ENCODE measurements around the gene VENTX.

Gene VENTX

GRCh38 chr10:133249094-133249780 lies 11.6 kb downstream of the VENTX start:
- Histone ChIP-seq H3K36me3 (ENCODE audit: control insufficient read depth, insufficient read depth, low read length) (no peaks in the 10 kb centered on the region), H3K4me1 (ENCODE audit: control insufficient read depth, insufficient read depth, low read length, poor library complexity, severe bottlenecking) (peaks cover 9% of the 10 kb centered on the region), H3K27ac (ENCODE audit: low read depth, low read length, severe bottlenecking) (no peak overlapping the region), H3K4me3 (ENCODE audit: extremely low read depth, insufficient read depth, low read length, poor library complexity, severe bottlenecking) (no peak overlapping the region), H3K9me3 (ENCODE audit: control insufficient read depth, low read length) (no peaks in the 10 kb centered on the region)
- 66 to 76% methylated on average over 12 to 17 of the region's 21 CpGs for WGBS, 2 experiments (ENCODE audit: insufficient coverage in 2 of 2)

DNA sequence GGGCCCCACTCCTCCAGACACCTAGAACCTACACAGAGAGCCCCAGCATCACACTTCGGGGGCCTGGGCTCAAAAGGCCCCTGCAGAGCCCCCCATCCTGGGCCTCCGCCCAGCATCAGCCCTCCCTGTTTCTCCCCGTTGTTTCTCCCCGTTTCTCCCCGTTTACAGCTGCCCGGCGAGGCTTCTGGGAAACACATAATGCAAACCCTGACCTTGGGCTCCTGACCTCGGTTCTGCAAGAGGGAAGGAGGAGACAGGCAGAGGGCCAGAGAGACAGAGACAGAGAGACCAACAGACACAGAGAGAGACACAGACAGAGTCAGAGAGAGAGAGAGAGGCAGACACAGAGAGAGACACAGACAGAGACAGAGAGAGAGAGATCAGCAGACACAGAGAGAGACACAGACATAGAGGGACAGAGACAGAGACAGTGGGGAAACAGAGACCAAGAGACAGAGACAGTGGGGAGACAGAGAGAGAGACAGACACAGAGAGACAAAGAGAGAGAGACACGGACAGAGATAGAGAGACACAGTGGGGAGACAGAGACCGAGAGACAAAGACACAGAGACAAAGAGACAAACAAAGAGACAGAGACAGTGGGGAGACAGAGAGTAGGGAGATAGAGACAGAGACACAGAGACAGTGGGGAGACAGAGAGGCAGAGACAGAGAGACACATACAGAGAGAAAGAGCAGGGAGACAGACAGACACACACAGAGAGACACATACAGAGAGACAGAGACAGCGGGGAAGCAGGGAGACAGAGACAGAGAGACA lies 12.5 kb downstream of the VENTX start:
- WGBS, 2 experiments (ENCODE audit: insufficient coverage in 2 of 2) = 72 to 82% methylated on average over 5 to 9 of the region's 11 CpGs
- H3K27ac ChIP-seq (ENCODE audit: low read depth, low read length, severe bottlenecking) = no peak overlapping the region
- no peaks in the 10 kb centered on the region for H3K36me3 ChIP-seq (ENCODE audit: control insufficient read depth, insufficient read depth, low read length)
- no peaks in the 10 kb centered on the region for H3K9me3 ChIP-seq (ENCODE audit: control insufficient read depth, low read length)
- peaks cover 9% of the 10 kb centered on the region for H3K4me1 ChIP-seq (ENCODE audit: control insufficient read depth, insufficient read depth, low read length, poor library complexity, severe bottlenecking)
- H3K4me3 ChIP-seq (ENCODE audit: extremely low read depth, insufficient read depth, low read length, poor library complexity, severe bottlenecking) = no peak overlapping the region

- Histone ChIP-seq H3K4me1 (ENCODE audit: control insufficient read depth, insufficient read depth, low read length, poor library complexity, severe bottlenecking) (no peaks in the 10 kb centered on the region), H3K27ac (ENCODE audit: low read depth, low read length, severe bottlenecking) (no peak overlapping the region), H3K36me3 (ENCODE audit: control insufficient read depth, insufficient read depth, low read length) (no peaks in the 10 kb centered on the region), H3K9me3 (ENCODE audit: control insufficient read depth, low read length) (no peaks in the 10 kb centered on the region), H3K4me3 (ENCODE audit: extremely low read depth, insufficient read depth, low read length, poor library complexity, severe bottlenecking) (no peak overlapping the region)
- WGBS, 2 experiments (ENCODE audit: insufficient coverage in 2 of 2) = 80 to 83% methylated on average over 18 of the region's 28 CpGs
Observed at GRCh38 chr10:133251388-133252222, 13.9 kb downstream of the VENTX start.

DNA sequence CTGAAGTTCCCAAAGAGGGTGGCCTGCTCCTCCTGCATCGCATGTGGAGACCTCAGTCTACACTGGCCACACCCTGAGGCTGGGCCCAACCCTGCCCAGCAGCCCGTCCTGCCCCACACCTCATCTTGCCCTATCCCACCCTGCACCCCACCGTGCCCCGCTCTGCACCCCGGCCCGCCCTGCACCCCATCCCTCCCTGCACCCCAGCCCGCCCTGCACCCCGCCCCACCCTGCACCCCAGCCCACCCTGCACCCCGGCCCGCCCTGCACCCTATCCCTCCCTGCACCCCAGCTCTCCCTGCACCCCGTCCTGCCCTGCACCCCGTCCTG lies 14.5 kb downstream of the VENTX start:
- Histone ChIP-seq H3K9me3 (ENCODE audit: control insufficient read depth, low read length) (no peaks in the 10 kb centered on the region), H3K36me3 (ENCODE audit: control insufficient read depth, insufficient read depth, low read length) (no peaks in the 10 kb centered on the region), H3K4me3 (ENCODE audit: extremely low read depth, insufficient read depth, low read length, poor library complexity, severe bottlenecking) (no peak overlapping the region), H3K4me1 (ENCODE audit: control insufficient read depth, insufficient read depth, low read length, poor library complexity, severe bottlenecking) (peaks cover 2% of the 10 kb centered on the region), H3K27ac (ENCODE audit: low read depth, low read length, severe bottlenecking) (no peak overlapping the region)
- WGBS, 2 experiments (ENCODE audit: insufficient coverage in 2 of 2) = 85 to 100% methylated on average over 2 to 3 of the region's 12 CpGs

DNA sequence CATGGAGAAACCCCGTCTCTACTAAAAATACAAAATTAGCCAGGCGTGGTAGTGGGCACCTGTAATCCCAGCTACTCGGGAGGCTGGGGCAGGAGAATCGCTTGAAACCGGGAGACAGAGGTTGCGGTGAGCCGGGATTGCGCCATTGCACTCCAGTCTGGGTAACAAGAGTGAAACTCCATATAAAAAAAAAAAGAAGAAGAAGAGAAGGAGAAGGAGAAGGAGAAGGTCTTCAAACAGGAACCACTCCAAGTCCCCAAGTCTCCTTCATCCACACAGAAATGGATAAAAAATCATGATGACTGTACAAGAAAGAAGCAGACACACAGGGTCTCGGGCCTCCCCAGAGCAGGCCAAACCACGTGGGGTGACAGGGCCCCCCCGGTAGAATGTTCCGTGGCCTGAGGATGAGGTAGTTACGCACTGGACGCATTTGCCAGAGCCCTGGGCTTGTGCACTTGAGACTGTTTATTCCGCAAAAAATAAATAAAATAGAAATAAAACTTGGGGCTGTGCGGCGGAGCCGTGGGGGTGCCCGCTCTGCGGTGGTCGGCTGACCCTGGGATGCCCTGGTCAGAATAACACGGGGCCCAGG lies 15.8 kb downstream of the VENTX start:
- Histone ChIP-seq H3K27ac (ENCODE audit: low read depth, low read length, severe bottlenecking) (no peak overlapping the region), H3K4me1 (ENCODE audit: control insufficient read depth, insufficient read depth, low read length, poor library complexity, severe bottlenecking) (peaks cover 8% of the 10 kb centered on the region), H3K9me3 (ENCODE audit: control insufficient read depth, low read length) (no peaks in the 10 kb centered on the region), H3K4me3 (ENCODE audit: extremely low read depth, insufficient read depth, low read length, poor library complexity, severe bottlenecking) (no peak overlapping the region), H3K36me3 (ENCODE audit: control insufficient read depth, insufficient read depth, low read length) (no peaks in the 10 kb centered on the region)
- WGBS, 2 experiments (ENCODE audit: insufficient coverage in 2 of 2) = 93 to 95% methylated on average over 19 to 21 of the region's 22 CpGs

GRCh38 chr10:133254421-133255120 lies 16.9 kb downstream of the VENTX start:
- Histone ChIP-seq H3K27ac (ENCODE audit: low read depth, low read length, severe bottlenecking) (no peak overlapping the region), H3K36me3 (ENCODE audit: control insufficient read depth, insufficient read depth, low read length) (no peaks in the 10 kb centered on the region), H3K4me3 (ENCODE audit: extremely low read depth, insufficient read depth, low read length, poor library complexity, severe bottlenecking) (no peak overlapping the region), H3K9me3 (ENCODE audit: control insufficient read depth, low read length) (no peaks in the 10 kb centered on the region), H3K4me1 (ENCODE audit: control insufficient read depth, insufficient read depth, low read length, poor library complexity, severe bottlenecking) (peaks cover 12% of the 10 kb centered on the region)
- 84 to 88% methylated on average over 9 to 13 of the region's 13 CpGs for WGBS, 2 experiments (ENCODE audit: insufficient coverage in 2 of 2)

DNA sequence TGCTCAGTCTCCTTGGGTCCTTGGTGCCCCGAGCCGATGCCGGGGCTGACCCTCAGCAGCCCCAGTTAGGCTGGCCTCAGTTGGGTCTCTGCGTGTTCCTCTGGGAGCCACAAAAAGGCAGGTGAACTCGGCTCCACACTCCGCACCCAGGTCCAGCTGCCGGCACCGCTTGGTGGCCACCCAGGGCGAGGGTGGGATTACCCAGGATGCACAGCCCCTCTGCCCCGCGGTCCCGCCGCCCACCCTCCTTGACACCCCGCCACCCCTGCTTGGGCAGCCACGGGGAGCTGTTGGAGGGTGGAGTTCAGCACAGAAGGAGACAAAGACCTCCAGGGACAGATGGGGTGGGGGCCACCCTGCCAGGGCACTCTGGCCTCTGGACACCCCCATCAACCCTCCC lies 17.7 kb downstream of the VENTX start:
- H3K27ac ChIP-seq (ENCODE audit: low read depth, low read length, severe bottlenecking) = no peak overlapping the region
- 92% methylated on average over 9 to 10 of the region's 15 CpGs for WGBS, 2 experiments (ENCODE audit: insufficient coverage in 2 of 2)
- H3K9me3 ChIP-seq (ENCODE audit: control insufficient read depth, low read length) = no peaks in the 10 kb centered on the region
- peaks cover 12% of the 10 kb centered on the region for H3K4me1 ChIP-seq (ENCODE audit: control insufficient read depth, insufficient read depth, low read length, poor library complexity, severe bottlenecking)
- no peak overlapping the region for H3K4me3 ChIP-seq (ENCODE audit: extremely low read depth, insufficient read depth, low read length, poor library complexity, severe bottlenecking)
- no peaks in the 10 kb centered on the region for H3K36me3 ChIP-seq (ENCODE audit: control insufficient read depth, insufficient read depth, low read length)

DNA sequence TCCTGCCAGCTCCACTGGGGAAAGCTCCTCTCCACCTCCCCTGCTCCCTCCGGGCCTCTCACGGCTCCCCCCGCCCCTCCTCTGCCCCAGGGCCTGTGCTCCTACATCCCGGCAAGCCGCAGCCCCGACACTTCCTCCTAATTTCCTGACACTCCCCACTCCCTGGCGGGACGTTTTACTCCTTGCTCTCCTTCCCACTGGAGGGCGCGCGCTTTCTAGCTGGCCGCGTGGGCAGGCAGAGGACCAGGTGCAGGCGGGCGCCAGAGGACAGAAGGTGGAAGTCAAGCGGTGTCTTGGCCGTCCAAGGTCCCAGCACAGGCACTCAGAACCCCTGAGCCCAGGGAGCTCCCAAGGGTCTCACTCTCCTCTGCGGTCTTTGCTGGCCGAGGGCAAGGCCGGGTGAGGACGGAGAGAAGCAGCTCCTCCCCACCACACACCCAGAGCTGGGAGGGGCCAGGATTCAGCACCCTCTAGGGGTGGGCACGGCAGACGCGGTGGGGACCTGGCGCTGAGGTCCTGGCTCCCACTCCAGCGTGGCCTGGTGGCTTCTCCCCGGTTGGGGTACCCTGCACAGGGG lies 19.9 kb downstream of the VENTX start:
- no peaks in the 10 kb centered on the region for H3K9me3 ChIP-seq (ENCODE audit: control insufficient read depth, low read length)
- H3K36me3 ChIP-seq (ENCODE audit: control insufficient read depth, insufficient read depth, low read length) = no peaks in the 10 kb centered on the region
- WGBS, 2 experiments (ENCODE audit: insufficient coverage in 2 of 2) = 7 to 8% methylated on average over 19 to 27 of the region's 27 CpGs
- H3K4me1 ChIP-seq (ENCODE audit: control insufficient read depth, insufficient read depth, low read length, poor library complexity, severe bottlenecking) = peaks cover 21% of the 10 kb centered on the region
- peak overlapping the region; percentile 5 for H3K4me3 ChIP-seq (ENCODE audit: extremely low read depth, insufficient read depth, low read length, poor library complexity, severe bottlenecking)
- H3K27ac ChIP-seq (ENCODE audit: low read depth, low read length, severe bottlenecking) = no peak overlapping the region

DNA sequence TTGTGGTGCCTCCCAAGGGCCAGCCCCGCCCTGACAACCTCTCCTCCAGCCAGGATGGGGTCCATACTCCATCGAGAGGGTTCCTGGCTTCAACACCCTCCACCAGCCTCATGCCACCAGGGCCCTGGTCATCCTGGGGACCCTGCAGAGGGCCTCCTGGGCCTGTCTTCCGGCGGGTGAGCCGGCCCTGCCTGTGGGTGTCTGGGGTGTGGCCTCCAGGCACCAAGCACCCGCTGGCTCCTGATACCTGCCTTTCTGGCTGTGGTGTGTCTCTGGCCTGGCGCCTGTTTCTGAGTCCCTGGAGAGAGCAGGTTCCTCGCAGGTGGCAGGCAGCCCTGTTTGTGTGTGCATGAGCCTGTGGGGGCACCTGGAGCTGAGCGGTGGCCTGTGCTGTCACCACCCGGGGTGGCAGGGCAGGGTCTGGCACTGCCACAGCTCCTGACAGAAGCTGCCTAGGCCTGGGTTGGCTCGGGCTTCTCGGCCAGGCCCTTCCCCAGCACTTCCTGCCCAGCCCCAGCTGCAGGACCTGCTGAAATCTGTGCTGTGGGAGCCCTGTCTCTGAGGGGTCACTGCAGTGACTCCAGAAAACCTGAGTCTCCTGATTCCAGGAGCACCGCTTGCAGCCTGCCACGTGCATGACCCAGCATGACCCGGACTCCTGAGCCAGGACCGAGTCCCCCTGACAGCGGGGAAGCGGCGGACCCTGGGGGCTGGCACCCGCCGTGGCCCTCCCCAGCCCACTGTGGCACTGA lies 20.6 kb downstream of the VENTX start:
- H3K27ac ChIP-seq (ENCODE audit: low read depth, low read length, severe bottlenecking) = no peak overlapping the region
- peaks cover 21% of the 10 kb centered on the region for H3K4me1 ChIP-seq (ENCODE audit: control insufficient read depth, insufficient read depth, low read length, poor library complexity, severe bottlenecking)
- H3K9me3 ChIP-seq (ENCODE audit: control insufficient read depth, low read length) = no peaks in the 10 kb centered on the region
- H3K4me3 ChIP-seq (ENCODE audit: extremely low read depth, insufficient read depth, low read length, poor library complexity, severe bottlenecking) = no peak overlapping the region
- 82 to 88% methylated on average over 16 to 18 of the region's 21 CpGs for WGBS, 2 experiments (ENCODE audit: insufficient coverage in 2 of 2)
- no peaks in the 10 kb centered on the region for H3K36me3 ChIP-seq (ENCODE audit: control insufficient read depth, insufficient read depth, low read length)
